Stimulated activated naive CD4-positive, alpha-beta T cell treated with Interleukin-2 at 50 U/mL for 16 hours (primary cell): ENCODE results near the gene SMG9.

Experiments used
- DNase-seq: peaks from one replicate; lab custom pipeline; 2025; lab: John Stamatoyannopoulos, UW

Gene SMG9

GRCh38 chr19:43721469-43722048 is 33.2 kb downstream of the SMG9 start:
- no peak for DNase-seq

DNA sequence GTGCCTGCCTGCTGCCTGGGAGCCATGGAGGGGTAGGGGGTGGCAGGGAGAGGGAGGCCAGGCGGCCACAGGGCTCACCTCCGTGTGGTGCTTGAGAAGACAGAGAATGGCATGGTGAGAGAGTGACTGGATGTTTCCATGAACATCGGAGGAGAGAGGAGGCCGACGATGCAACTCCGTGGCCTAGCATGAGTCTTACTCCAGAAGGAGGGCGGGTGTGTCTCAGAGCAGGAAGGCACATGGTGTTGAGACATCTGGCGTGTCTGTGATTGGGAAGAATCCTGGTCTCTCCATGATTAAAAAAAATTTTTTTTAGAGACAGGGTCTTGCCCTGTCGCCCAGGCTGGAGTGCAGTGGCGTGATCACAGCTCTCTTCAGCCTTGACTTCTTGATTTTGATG is 33.8 kb downstream of the SMG9 start:
- DNase-seq = no peak

GRCh38 chr19:43719918-43720317 is 34.8 kb downstream of the SMG9 start:
- no peak for DNase-seq

GRCh38 chr19:43719378-43719868 is 35.3 kb downstream of the SMG9 start:
- no peak for DNase-seq

GRCh38 chr19:43718627-43719377 is 36.0 kb downstream of the SMG9 start:
- no peak for DNase-seq

DNA sequence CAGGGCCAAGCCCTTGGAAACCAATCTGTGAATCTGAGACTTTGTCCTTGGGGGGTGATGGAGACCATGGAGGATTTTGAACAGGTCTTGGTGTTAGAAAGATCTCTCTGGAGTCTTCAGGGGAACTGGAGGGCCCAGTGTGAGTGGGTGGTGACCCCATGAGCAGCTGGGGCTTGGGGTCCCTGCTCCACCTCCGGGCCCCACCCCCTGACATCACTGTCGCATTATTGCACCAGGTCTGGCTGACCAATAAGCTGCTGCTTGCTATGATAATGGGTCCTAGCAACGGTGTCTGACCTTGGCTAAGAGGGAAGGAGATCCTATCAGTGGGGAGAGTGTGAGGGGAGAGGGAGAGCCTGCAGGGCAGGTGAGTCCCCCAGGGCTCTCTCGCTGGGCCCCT is 39.0 kb downstream of the SMG9 start, which contains the start of gene IRGC:
IRGC (plus strand) TSS at position 301 of the 400 bp plus-strand sequence. CDS start 2,483 bp downstream, outside the sequence.
- no peak for DNase-seq

DNA sequence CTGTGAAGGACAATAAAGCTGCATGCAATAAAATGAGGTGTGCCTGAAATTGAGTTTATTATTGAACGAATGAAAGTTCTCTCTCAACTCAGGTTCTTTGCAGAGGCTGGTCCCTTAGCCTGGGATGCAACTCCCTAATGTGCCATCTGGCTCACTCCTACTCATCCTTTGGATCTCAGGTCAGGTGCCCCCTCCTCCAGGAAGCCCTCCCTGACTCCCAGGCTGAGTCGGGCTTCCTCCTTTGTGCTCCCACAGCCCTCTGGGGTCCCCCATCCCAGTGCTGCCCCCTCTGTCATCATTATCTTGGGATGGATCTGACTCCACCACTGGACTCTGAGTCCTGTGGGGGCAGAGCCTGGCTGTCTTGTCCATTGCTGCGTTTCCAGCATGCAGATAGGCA is 41.6 kb downstream of the SMG9 start:
- no peak for DNase-seq

GRCh38 chr19:43711751-43712355 is 42.9 kb downstream of the SMG9 start:
- DNase-seq = no peak

DNA sequence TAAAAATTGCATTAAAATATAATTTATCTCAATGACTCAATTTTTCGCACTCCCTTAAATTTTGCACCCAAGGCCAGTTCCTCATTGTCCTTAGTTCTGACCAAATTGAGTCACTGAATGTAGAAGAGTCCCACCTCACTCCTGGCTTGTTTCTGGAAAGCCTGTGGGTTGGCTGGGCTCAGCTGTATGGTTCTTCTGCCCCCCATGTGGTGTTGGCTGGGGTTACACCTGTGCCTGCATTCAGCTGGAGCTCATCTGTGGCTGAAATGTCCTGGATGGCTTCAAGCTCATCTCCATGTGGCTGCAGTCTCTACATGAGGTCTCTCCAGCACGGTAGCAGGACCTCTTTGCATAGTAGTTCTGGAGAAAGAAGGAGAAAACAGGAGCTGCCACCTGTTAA is 46.0 kb downstream of the SMG9 start:
- DNase-seq = no peak

- no peak for DNase-seq
These were observed 47.5 kb downstream of the SMG9 start for GRCh38 chr19:43707158-43707712.

GRCh38 chr19:43705729-43706128 is 49.0 kb downstream of the SMG9 start:
- DNase-seq = no peak

- DNase-seq = no peak
These were observed 50.6 kb downstream of the SMG9 start for GRCh38 chr19:43704002-43704705.

DNA sequence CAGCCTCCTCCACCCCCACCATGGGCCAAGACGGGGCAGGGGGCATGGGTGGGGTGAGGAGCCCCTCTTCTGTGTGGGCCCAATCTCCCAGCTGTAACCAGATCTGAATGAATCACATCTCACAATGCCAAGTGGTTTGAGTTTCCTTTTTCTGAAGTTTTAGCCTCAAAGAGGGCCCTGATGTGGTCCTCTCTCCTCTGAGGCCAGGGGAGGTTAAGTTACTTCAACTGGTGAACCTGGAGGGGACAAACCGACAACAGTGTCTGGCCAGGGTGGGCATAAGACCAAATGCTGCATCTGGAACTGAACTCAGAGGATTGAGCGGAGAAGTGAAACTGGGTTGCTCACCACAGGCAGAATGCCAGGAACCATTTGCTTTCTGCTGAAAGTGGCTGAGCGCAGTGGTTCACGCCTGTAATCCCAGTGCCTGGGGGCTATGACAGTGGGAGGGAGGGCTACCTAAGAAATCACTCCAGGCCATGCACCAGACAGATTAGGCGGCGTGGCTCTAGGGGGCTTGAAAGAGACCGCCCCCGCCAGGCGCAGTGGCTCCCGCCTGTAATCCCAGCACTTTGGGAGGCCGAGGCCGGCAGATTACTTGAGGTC is 54.3 kb downstream of the SMG9 start:
- no peak for DNase-seq

DNA sequence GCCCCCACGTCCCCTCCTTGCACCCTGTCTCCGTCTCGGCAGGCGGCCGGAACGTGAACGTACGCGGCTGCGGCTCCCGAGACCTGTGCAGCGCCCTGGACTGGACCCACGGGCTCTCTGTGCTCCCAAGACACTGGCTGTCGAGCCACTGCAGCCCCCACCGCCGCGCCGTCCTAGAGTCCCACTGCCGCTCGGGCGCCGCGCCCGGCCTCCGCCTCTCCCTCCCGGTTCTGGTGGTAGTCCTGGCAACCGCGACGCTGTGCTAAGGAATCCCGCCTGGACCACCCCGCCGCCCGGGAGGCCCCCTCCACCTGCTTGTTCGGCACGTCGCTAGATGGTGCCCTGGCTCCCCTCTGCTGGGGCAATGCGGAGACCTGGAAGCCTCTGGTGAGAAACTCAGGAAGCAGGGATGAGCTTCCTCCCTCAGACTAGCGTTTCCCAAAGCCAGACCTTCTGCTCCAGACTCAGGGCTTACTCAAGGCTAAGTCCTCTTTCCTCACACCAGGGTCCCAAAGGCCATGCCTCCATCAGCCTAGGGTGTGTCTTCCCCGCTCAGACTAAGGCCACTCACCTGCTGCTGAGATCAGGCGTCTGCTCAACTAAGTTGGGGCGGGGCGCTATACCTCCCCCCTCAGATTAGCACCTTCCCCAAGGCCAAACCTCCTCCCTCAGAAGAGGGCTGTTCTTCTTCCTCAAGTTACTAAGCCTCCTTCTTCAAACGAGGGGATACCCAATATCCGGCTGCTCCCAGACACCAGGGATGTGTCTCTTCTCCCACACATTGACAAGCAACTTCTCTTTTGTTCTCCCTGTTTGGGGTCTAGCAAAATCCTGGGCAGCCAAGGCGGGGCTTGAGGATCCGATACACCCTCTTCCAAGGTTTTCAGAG is 55.0 kb downstream of the SMG9 start:
- no peak for DNase-seq

DNA sequence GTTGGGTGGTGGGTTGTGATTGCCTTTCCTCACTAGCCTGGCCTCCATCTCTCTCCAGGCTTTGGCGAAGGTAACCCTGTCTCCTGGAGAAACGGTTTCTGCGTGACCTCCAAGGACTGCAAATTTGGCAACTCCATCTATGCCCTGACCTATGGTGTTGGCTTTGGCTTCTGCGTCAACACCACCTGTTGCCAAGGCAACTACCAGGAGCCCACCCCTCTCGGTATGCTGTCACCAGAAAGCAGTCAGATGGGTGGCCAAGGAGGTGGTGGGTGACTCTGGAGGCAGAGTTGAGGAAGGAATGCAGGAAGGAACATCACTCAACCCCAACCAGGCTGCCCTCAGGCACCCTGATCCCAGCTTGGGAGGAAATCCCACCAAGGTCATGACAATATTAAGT is 57.5 kb downstream of the SMG9 start:
- no peak for DNase-seq

- DNase-seq = no peak
These were observed 58.6 kb downstream of the SMG9 start for GRCh38 chr19:43695985-43696704.

DNA sequence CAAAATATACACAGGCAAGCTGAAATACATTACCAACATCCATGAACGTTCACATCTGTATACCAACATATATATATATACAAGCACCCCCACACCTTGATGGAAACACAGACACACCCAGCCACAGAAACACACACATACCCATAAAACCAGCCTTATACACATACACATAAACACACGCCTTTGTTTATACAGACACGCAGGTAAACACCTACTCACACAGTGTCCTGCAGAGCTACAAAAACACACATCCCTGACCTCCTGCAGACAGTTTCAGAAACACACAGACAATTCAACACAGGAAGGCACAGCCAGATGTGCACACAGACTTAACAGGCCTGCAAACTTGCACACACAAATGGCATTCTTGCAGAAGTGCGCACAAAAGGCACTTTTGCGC is 60.2 kb downstream of the SMG9 start:
- no peak for DNase-seq

DNA sequence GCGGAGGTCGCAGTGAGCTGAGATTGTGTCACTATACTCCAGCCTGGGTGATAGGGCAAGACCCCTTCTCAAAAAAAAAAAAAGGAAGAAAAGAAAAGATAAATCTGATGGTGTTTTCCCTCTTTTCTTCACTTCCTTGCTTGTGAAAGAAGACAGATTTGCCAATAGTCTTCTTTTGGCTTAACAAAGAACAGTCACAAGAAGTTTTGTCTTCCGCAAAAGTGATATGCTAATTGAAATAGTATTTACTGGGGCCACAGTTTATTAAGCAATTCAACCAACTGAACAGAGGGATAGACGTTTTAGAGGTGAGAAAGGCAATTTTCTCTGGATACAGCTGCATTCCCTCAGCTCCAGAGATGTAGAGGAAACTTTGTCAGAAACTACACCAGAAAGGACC is 61.9 kb downstream of the SMG9 start:
- no peak for DNase-seq

DNA sequence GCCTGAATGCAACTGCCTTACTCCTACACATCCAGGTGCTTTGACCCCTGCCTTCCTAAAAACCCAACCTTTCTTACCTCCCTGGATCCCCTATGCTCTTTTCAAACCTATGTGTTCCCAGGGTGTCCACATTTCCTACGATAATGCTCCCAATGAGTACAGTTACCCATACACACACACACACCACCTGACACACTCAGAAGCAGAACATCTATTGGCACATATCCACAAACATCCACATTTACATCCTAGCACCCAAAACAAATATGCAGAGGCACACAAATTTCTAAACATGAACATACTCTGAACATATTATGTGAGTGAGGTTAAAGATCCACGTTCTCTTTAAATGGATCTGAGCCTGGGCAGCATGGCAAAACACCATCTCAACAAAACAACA is 62.4 kb downstream of the SMG9 start:
- DNase-seq = no peak

DNA sequence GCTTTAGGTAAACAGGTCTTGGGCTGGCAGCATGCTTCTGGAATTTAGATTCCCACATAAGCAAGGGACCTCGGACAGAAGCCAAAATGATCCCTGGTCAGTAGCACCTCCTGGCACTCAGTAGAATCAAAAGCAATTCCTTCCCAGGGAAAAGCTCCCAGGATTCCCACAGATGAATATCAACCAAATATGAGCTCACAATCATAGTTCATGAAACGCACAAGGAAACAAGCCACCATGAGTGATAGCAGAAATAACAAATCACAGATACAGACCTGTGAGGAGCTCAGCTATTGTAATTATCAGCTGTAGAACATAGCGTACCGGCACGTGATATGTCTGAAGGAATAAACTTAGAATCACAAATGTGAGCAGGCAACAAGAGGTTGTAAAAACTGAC is 63.0 kb downstream of the SMG9 start:
- DNase-seq = no peak
